HepG2 (cell line): ENCODE measurements around the gene CYP26B1. TPM values are rescaled to one million over a fixed set of nuclear protein-coding genes. Genes with fewer than 3 reads are reported as not detected.

Experiments used
- ATF5 ChIP-seq: sonication (generic); formaldehyde crosslinking; IDR thresholded peaks from 2 replicates; pipeline ENCODE4 v1.4.0; 2020; ENCODE audit warnings: mild to moderate bottlenecking, low read depth, missing genetic modification reagents
- CERS6 ChIP-seq: sonication (generic); formaldehyde crosslinking; IDR thresholded peaks from 2 replicates; pipeline ENCODE4 v1.5.0; 2020; ENCODE audit warnings: missing genetic modification reagents
- MTA1 ChIP-seq: sonication (generic); formaldehyde crosslinking; IDR thresholded peaks from 2 replicates; pipeline ENCODE4 v1.4.0; 2020; ENCODE audit warnings: missing genetic modification reagents, mild to moderate bottlenecking, borderline replicate concordance
- NAIF1 ChIP-seq: sonication (generic); formaldehyde crosslinking; IDR thresholded peaks from 2 replicates; pipeline ENCODE4 v1.5.0; 2020; ENCODE audit warnings: mild to moderate bottlenecking, missing genetic modification reagents, borderline replicate concordance
- RCOR2 ChIP-seq: IDR thresholded peaks from 2 replicates; pipeline ENCODE4 v1.6.1; 2016; ENCODE audit warnings: missing biosample characterization, missing genetic modification reagents
- TEAD2 ChIP-seq: sonication (generic); formaldehyde crosslinking; IDR thresholded peaks from 2 replicates; pipeline ENCODE4 v1.9.0; 2021; ENCODE audit warnings: missing genetic modification reagents
- TOE1 ChIP-seq: sonication (generic); formaldehyde crosslinking; IDR thresholded peaks from 2 replicates; pipeline ENCODE4 v1.4.0; 2020; ENCODE audit warnings: mild to moderate bottlenecking, missing genetic modification reagents
- ZNF12 ChIP-seq: sonication (generic); formaldehyde crosslinking; IDR thresholded peaks from 2 replicates; pipeline ENCODE4 v1.5.0; 2020; ENCODE audit warnings: missing genetic modification reagents
- ZNF138 ChIP-seq: sonication (generic); formaldehyde crosslinking; IDR thresholded peaks from 2 replicates; pipeline ENCODE4 v1.5.0; 2020; ENCODE audit warnings: mild to moderate bottlenecking, low read depth, missing genetic modification reagents
- ZNF530 ChIP-seq: sonication (generic); formaldehyde crosslinking; IDR thresholded peaks from 2 replicates; pipeline ENCODE4 v1.5.0; 2020; ENCODE audit warnings: low read depth, mild to moderate bottlenecking, missing genetic modification reagents
- ZNF570 ChIP-seq: sonication (generic); formaldehyde crosslinking; IDR thresholded peaks from 2 replicates; pipeline ENCODE4 v1.4.0; 2020; ENCODE audit warnings: mild to moderate bottlenecking, missing genetic modification reagents, borderline replicate concordance
- ZNF816 ChIP-seq: sonication (generic); formaldehyde crosslinking; IDR thresholded peaks from 2 replicates; pipeline ENCODE4 v1.8.0; 2022; ENCODE audit warnings: missing genetic modification reagents, mild to moderate bottlenecking, borderline replicate concordance
- polyA plus RNA-seq, 8 experiments: library from polyadenylated mRNA; depleted of rRNA in 3 of 8; stranded (reverse) in 7 of 8; unstranded in 1 of 8; fragments of >200 nt; fragmentation: Illumina TruSeq in 4 of 8; extraction: Trizol in 4 of 8; gene quantifications; 2 replicates each; pipeline versions ENCODE4 v1.2.1 to v1.2.3, GENCODE V29; 2011 to 2016; ENCODE audit warnings: low read depth in 4 of 8, missing spikeins in 1 of 8, mixed read lengths in 1 of 8; ENCODE audit not compliant: insufficient read depth in 1 of 8
- total RNA-seq, 5 experiments: library from RNA; depleted of rRNA; stranded (reverse); fragments of >200 nt; fragmentation: Illumina TruSeq; extraction: Trizol; gene quantifications; 2 replicates each; pipeline ENCODE4 v1.2.3, GENCODE V29; 2016; ENCODE audit warnings: low read depth in 1 of 5
- TF ChIP-seq, protein P1 (sequence below): sonication (generic); formaldehyde crosslinking; IDR thresholded peaks from 2 replicates; pipeline ENCODE4 v1.5.1; 2020; ENCODE audit warnings: missing genetic modification reagents, mild to moderate bottlenecking, borderline replicate concordance
- TF ChIP-seq, protein P2 (sequence below): sonication (generic); formaldehyde crosslinking; IDR thresholded peaks from 2 replicates; pipeline ENCODE4 v1.4.0; 2020; ENCODE audit warnings: mild to moderate bottlenecking, missing genetic modification reagents
- TF ChIP-seq, protein P3 (sequence below): sonication (generic); formaldehyde crosslinking; IDR thresholded peaks from 2 replicates; pipeline ENCODE4 v1.5.1; 2020; ENCODE audit warnings: missing genetic modification reagents, mild to moderate bottlenecking, borderline replicate concordance

Gene CYP26B1
- total and polyA plus RNA-seq, 2 of the 13 experiments (the other 11 are each of a cell fraction or from before 2014, with no cell fraction given), result 0.05 to 0.07 TPM

GRCh38 chr2:72144632-72145288 is 2.9 kb downstream of the CYP26B1 start (continued):
- TF ChIP-seq TEAD2 (CRISPR knock-in tag) (no peak), ZNF138 (CRISPR knock-in tag) (no peak), RCOR2 (CRISPR knock-in tag) (no peak), MTA1 (peak; percentile 30; the same call in 1 of the 2 replicates), ZNF530 (CRISPR knock-in tag) (no peak), CERS6 (CRISPR knock-in tag) (no peak), NAIF1 (CRISPR knock-in tag) (no peak), ZNF816 (no peak), ATF5 (CRISPR knock-in tag) (no peak), ZNF12 (no peak), ZNF570 (CRISPR knock-in tag) (no peak), TOE1 (no peak)
- TF ChIP-seq, protein P1, sequence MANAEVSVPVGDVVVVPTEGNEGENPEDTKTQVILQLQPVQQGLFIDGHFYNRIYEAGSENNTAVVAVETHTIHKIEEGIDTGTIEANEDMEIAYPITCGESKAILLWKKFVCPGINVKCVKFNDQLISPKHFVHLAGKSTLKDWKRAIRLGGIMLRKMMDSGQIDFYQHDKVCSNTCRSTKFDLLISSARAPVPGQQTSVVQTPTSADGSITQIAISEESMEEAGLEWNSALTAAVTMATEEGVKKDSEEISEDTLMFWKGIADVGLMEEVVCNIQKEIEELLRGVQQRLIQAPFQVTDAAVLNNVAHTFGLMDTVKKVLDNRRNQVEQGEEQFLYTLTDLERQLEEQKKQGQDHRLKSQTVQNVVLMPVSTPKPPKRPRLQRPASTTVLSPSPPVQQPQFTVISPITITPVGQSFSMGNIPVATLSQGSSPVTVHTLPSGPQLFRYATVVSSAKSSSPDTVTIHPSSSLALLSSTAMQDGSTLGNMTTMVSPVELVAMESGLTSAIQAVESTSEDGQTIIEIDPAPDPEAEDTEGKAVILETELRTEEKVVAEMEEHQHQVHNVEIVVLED (CRISPR knock-in tag), result no peak
- TF ChIP-seq, protein P2, sequence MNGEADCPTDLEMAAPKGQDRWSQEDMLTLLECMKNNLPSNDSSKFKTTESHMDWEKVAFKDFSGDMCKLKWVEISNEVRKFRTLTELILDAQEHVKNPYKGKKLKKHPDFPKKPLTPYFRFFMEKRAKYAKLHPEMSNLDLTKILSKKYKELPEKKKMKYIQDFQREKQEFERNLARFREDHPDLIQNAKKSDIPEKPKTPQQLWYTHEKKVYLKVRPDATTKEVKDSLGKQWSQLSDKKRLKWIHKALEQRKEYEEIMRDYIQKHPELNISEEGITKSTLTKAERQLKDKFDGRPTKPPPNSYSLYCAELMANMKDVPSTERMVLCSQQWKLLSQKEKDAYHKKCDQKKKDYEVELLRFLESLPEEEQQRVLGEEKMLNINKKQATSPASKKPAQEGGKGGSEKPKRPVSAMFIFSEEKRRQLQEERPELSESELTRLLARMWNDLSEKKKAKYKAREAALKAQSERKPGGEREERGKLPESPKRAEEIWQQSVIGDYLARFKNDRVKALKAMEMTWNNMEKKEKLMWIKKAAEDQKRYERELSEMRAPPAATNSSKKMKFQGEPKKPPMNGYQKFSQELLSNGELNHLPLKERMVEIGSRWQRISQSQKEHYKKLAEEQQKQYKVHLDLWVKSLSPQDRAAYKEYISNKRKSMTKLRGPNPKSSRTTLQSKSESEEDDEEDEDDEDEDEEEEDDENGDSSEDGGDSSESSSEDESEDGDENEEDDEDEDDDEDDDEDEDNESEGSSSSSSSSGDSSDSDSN (CRISPR knock-in tag), result peak; percentile 55; the same call in 1 of the 2 replicates
- TF ChIP-seq, protein P3, sequence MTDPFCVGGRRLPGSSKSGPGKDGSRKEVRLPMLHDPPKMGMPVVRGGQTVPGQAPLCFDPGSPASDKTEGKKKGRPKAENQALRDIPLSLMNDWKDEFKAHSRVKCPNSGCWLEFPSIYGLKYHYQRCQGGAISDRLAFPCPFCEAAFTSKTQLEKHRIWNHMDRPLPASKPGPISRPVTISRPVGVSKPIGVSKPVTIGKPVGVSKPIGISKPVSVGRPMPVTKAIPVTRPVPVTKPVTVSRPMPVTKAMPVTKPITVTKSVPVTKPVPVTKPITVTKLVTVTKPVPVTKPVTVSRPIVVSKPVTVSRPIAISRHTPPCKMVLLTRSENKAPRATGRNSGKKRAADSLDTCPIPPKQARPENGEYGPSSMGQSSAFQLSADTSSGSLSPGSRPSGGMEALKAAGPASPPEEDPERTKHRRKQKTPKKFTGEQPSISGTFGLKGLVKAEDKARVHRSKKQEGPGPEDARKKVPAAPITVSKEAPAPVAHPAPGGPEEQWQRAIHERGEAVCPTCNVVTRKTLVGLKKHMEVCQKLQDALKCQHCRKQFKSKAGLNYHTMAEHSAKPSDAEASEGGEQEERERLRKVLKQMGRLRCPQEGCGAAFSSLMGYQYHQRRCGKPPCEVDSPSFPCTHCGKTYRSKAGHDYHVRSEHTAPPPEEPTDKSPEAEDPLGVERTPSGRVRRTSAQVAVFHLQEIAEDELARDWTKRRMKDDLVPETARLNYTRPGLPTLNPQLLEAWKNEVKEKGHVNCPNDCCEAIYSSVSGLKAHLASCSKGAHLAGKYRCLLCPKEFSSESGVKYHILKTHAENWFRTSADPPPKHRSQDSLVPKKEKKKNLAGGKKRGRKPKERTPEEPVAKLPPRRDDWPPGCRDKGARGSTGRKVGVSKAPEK (CRISPR knock-in tag), result no peak
